Renal cortex interstitium (tissue), 15 donors: ENCODE data around the gene MARCHF7. TPM values are rescaled to one million over a fixed set of nuclear protein-coding genes. Genes with fewer than 3 reads are reported as not detected.
"Not testable (repeated sequence)": the region's sequence is repeated elsewhere in the genome, so short reads cannot be mapped to it uniquely, and the experiment has no call there.

Source experiments
- DNase-seq, 11 donors: peaks; one replicate each; pipeline ENCODE4 v3.0.0-alpha.2; 2013; ENCODE audit warnings: low read depth in 9 of 11, low spot score in 4 of 11; ENCODE audit errors: extremely low read depth in 1 of 11
- long read RNA-seq, 16 experiments: transcript quantifications; one replicate each; lab custom pipeline, GENCODE V29; 2026
- polyA plus RNA-seq, 3 donors: library from polyadenylated mRNA; unstranded; fragments of 120-200 nt; gene quantifications; one replicate each; pipeline ENCODE4 v1.2.1, GENCODE V29; 2013; ENCODE audit not compliant: insufficient read length in 3 of 3

MARCHF7 gene, protein sequence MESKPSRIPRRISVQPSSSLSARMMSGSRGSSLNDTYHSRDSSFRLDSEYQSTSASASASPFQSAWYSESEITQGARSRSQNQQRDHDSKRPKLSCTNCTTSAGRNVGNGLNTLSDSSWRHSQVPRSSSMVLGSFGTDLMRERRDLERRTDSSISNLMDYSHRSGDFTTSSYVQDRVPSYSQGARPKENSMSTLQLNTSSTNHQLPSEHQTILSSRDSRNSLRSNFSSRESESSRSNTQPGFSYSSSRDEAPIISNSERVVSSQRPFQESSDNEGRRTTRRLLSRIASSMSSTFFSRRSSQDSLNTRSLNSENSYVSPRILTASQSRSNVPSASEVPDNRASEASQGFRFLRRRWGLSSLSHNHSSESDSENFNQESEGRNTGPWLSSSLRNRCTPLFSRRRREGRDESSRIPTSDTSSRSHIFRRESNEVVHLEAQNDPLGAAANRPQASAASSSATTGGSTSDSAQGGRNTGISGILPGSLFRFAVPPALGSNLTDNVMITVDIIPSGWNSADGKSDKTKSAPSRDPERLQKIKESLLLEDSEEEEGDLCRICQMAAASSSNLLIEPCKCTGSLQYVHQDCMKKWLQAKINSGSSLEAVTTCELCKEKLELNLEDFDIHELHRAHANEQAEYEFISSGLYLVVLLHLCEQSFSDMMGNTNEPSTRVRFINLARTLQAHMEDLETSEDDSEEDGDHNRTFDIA
- polyA plus RNA-seq = 100 to 1,000 TPM; 144 to 171 (median 151) TPM
- long read RNA-seq, donor 1, full-length matches to known transcripts = 5 of 41 reads
- long read RNA-seq, donor 1, partial matches to known transcripts = 17 of 41 reads
- long read RNA-seq, donor 1, other reads (novel, unspliced or antisense) = 19 of 41 reads
- long read RNA-seq, donor 2, partial matches to known transcripts = 19 of 28 reads
- long read RNA-seq, donor 2, other reads (novel, unspliced or antisense) = 9 of 28 reads
- long read RNA-seq, donor 3, full-length matches to known transcripts = 6 of 76 reads
- long read RNA-seq, donor 3, partial matches to known transcripts = 37 of 76 reads
- long read RNA-seq, donor 3, other reads (novel, unspliced or antisense) = 33 of 76 reads
- long read RNA-seq, donor 4, full-length matches to known transcripts = 6 of 25 reads
- long read RNA-seq, donor 4, partial matches to known transcripts = 10 of 25 reads
- long read RNA-seq, donor 4, other reads (novel, unspliced or antisense) = 9 of 25 reads
- long read RNA-seq, donor 5 = 0 reads
- long read RNA-seq, donor 6, full-length matches to known transcripts = 3 of 56 reads
- long read RNA-seq, donor 6, partial matches to known transcripts = 39 of 56 reads
- long read RNA-seq, donor 6, other reads (novel, unspliced or antisense) = 14 of 56 reads
- long read RNA-seq, donor 7, full-length matches to known transcripts = 5 of 58 reads
- long read RNA-seq, donor 7, partial matches to known transcripts = 30 of 58 reads
- long read RNA-seq, donor 7, other reads (novel, unspliced or antisense) = 23 of 58 reads
- long read RNA-seq, donor 8, full-length matches to known transcripts = 4 of 106 reads
- long read RNA-seq, donor 8, partial matches to known transcripts = 90 of 106 reads
- long read RNA-seq, donor 8, other reads (novel, unspliced or antisense) = 12 of 106 reads
- long read RNA-seq, donor 9, full-length matches to known transcripts = 2 of 25 reads
- long read RNA-seq, donor 9, partial matches to known transcripts = 23 of 25 reads
- long read RNA-seq, donor 9, other reads (novel, unspliced or antisense) = 0 of 25 reads
- long read RNA-seq, donor 10, full-length matches to known transcripts = 3 of 50 reads
- long read RNA-seq, donor 10, partial matches to known transcripts = 28 of 50 reads
- long read RNA-seq, donor 10, other reads (novel, unspliced or antisense) = 19 of 50 reads
- long read RNA-seq, donor 11, full-length matches to known transcripts = 4 of 34 reads
- long read RNA-seq, donor 11, partial matches to known transcripts = 23 of 34 reads
- long read RNA-seq, donor 11, other reads (novel, unspliced or antisense) = 7 of 34 reads
- long read RNA-seq, donor 12 = 0 reads
- long read RNA-seq, donor 13, full-length matches to known transcripts = 6 of 106 reads
- long read RNA-seq, donor 13, partial matches to known transcripts = 72 of 106 reads
- long read RNA-seq, donor 13, other reads (novel, unspliced or antisense) = 28 of 106 reads
- long read RNA-seq, donor 14, full-length matches to known transcripts = 1 of 14 reads
- long read RNA-seq, donor 14, partial matches to known transcripts = 13 of 14 reads
- long read RNA-seq, donor 14, other reads (novel, unspliced or antisense) = 0 of 14 reads
- long read RNA-seq, donor 15, full-length matches to known transcripts = 1 of 11 reads
- long read RNA-seq, donor 15, partial matches to known transcripts = 5 of 11 reads
- long read RNA-seq, donor 15, other reads (novel, unspliced or antisense) = 5 of 11 reads
- long read RNA-seq, donor 16, full-length matches to known transcripts = 6 of 159 reads
- long read RNA-seq, donor 16, partial matches to known transcripts = 62 of 159 reads
- long read RNA-seq, donor 16, other reads (novel, unspliced or antisense) = 91 of 159 reads

DNA sequence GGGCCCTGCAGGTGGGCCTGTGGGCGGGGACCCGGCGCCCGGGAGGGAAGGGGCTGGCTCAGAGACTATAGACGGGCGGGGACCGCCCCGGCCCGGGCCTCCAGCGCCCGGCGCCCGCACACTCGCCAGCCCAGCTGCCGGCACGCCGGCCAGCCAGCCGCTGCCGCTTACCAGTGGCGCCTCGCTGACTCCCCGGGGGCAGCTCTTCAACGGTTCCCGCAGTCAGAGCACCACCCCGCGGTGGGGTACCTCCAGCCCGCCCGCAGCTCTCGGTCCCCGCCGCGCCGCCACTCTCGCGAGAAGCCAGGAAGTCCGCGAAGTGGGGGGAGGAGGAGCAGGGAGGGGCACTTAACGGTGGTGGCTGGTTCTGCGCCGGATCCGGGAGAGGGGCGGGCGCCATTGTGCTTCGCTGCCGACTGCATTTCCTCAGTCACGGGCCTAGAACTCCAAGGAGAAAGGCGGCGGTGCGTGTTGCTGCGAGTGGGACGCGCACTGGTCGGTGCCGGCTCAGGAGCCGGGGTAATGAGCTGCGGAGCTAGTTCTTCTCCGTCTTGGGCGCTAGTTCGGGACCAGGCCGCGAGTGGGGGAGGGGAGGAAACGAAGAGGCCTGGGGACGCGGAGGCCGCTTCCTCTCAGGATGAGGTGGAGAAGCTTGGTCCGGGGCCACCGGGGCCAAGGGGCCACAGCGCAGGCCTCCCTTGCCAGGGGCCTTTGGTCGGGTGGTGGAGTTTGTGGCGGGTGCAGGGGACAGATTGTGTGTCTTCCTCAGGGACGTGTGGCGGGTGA is at the start of gene MARCHF7:
Gene MARCHF7 (plus strand): TSS at position 364 of the 786 bp plus-strand sequence. CDS start 16,517 bp downstream, outside the sequence.
- DNase-seq = peak; percentile 80 to 93 (median 90)

DNA sequence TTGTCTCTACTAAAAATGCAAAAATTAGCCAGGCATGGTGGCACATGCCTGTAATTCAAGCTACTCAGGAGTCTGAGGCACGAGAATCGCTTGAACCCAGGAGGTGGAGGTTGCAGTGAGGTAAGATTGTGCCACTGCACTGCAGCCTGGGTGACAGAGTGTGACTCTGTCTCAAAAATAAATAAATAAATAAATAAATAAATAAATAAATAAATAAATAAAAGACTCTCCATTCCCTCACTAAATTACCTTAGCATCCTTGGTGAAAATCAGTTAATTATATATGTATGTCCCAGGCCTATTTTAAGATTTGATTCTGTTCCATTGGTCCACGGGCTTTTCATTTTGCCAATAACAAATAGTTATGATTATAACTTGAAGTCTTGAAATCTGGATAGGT is 44.9 kb upstream of the MARCHF7 start:
- not testable (repeated sequence) for DNase-seq

DNA sequence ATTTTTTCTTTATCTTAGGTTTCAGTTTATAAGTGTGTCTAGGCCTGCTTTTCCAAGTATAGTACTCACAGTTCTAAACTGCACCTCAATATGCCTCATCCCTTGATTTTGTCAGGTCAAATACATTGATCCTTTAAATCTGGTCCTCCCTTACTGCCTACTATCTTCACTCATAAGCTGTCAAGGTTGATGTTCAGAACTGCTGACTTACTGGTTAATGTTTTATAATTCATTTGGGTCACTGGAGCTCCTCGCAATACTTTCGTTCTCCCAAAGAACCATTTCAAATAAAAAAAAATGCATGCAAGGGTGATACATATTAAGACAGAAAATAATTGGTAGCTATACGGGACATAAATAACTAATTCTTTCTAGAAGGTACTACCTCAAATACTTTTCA is 41.3 kb upstream of the MARCHF7 start:
- no peak for DNase-seq

DNA sequence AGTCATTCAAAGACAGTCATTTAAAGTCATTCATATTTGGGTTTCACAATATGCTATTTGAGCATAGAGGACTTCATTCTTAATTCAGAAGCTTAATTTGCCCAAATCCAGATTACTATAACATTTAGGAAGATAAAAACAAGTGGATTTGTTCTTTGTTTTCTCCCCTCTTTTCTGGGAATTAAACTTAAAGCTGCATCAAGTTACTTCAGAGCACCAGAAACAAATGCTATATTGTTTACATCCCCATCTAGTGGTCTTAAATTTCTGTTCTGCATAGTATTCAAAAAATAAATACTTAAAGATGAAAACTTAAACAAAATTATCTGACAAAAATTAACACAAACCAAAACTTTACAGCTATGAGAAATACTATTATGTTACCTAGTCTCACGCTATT is 34.7 kb upstream of the MARCHF7 start:
- peak in 4 of 11 donors; percentile 1 to 6 (median 5) for DNase-seq

DNA sequence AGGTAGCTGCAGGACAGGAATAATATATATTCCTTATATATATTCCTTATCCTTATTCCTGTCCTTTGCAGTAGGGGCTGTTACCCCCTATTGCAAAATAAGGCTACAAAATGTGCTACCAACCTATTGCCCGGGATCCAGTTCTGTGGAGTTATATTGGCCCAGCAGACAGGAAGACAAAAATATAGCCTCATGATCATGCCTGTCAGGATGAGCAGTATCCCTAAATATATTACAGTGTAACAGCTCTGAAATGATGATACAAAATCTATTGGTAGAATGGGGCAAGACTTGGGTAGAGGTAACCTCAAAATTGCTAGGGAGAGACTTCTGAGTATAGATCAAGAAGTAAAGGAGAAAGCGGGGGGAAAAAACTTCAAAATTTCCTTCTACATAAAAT is 31.6 kb upstream of the MARCHF7 start:
- no peak for DNase-seq

DNA sequence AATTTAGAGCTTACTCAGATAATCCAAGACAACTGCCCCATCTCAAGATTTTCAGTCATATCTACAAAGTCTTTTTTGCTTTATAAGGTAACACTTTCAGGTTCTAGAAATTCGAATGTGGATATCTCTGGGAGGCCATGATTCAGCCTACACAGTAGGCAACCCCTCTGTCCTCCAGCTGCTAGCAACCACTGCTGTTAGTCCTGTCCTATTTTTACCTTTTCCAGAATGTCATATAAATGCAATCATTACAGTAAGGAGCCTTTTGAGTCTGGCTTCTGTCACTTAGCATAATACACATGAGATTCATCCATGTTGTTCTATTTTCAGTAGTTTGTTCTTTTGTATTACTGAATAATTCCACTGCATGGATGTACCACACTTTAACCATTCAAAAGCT is 28.5 kb upstream of the MARCHF7 start:
- no peak for DNase-seq

DNA sequence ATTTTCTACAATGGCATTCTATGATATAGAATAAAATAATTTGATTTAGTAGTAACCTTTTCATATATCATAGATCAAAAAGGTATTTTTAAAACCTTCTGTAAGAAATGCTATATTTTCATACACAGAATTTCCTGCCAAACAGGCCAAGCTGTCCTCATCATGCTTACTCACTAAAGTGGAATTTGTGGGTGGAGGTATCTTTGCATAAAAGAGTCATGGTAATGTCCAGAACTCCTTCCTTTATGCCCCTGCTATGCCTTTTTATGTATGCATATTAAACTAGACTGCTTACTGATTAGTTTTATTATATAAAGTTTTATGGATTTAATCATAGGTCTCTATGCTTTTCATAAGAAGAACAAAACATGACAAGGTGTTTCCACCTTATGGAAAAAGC is 27.5 kb upstream of the MARCHF7 start:
- DNase-seq = no peak

DNA sequence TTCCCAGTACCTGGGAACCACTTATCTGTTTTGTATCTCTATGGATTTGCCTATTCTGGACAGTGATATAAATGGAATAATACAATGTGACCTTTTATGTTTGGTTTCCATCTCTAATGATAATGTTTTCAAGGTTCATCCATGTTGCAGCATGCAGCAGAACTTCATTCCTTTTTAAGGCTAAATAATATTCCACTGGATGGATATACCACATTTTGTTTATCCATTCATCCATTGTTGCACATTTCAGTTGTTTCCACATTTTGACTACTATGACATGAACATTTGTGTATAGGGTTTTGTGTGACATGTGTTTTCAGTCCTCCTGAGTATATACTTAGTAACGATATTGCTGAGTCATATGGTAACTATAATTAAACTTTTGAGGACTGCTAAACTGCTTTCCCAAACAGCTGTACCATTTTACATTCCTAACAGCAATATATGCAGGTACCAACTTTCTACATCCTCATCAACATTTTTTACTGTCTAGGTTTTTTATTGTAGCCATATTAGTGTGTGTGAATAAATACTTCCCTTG is 17.7 kb upstream of the MARCHF7 start:
- no peak for DNase-seq

DNA sequence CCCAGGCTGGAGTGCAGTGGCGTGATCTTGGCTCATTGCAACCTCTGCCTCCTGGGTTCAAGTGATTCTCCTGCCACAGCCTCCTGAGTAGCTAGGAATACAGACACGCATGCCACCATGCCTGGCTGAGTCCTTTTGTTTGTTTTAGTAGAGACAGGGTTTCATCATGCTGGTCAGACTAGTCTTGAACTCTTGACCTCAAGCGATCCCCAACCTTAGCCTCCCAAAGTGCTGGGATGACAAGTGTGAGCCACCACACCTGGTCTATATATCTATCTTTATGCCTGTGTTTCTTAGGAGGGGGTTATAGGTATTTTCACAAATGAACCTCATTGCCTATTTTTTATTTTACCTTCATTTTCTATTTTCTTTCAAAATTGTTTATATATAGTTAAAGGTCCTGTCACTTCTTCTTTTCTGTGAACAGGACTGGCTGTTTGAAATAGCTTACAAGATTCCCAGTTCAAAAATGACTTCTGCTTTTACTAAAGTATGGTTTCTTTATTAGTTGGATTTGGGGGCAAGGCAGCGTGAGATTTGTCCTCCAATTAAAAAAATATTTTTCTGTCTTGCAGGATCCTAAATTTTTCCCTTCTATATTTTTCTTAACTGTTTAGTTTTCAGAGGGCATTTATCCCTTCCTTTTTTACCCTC is 16.4 kb upstream of the MARCHF7 start:
- DNase-seq = no peak

DNA sequence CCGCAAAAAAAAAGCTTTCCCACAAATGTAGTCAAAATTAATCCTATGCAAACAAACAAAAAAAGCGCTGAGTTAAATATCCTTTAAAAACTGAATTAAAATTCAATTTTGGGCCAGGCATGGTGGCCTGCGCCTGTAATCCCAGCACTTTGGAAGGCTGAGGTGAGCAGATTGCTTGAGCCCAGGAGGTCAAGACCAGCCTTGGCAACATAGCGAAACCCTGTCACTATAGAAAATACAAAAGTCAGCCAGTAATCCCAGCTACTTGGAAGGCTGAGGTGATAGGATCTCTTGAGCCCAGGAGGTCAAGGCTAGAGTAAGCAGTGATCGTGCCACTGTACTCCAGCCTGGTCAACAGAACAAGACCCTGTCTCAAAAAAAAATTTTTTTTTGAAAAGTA is 8.8 kb upstream of the MARCHF7 start:
- DNase-seq = no peak

DNA sequence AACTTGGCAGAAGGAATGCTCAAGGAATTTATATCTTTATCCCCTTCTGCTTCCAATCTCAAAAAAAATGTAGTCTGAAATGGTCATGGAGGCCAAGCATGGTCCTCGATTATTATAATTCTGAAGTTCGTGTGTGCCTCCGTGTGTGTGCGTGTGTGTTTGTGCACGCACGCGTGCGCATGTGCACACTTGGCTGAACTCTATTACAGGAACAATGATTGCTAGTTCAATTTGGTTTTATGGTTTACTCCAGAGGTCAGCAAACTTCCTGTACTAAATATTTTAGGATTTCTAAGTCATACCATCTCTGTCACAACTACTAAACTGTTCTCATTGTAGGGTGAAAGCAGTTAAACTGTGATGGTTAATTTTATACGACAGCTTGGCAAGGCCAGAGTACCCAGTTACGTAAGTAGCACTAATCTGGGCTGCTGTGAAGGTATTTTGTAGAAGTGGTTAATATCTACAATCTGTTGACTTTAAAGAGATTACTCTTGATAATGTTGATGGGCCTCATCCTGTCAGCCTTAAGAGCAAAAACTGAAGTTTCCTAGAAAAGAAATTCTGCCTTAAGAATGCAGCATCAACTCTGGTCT is 5.8 kb upstream of the MARCHF7 start:
- no peak for DNase-seq

DNA sequence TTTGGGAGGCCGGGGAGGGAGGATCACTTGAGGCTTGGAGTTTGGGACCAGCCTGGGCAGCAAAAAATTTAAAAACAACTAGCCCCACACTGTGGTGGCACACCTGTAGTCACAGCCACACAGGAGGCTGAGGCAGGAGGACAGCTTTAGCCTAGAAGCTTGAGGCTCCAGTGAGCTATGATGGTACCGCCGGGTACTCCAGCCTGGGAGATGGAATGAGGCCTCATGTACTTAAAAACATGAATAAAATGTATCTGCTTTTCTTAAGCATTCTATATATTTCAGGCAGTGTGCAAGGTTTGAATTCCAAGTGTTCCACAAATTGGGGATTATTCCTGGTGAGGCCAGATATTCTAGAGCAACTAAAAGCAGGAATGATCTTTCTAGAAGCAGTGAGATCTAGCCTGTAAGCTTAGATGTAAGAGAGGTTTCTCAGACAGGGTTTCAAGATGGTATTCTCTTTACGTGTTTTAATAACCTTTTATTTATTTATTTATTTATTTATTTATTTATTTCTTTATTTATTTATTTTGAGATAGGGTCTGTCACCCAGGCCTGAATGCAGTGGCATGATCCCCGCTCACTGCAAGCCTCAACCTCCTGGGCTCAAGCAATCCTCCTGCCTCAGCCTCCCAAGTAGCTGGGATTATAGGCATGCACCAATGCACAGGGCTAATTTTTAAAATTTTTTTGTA is 4.1 kb upstream of the MARCHF7 start:
- DNase-seq = no peak

DNA sequence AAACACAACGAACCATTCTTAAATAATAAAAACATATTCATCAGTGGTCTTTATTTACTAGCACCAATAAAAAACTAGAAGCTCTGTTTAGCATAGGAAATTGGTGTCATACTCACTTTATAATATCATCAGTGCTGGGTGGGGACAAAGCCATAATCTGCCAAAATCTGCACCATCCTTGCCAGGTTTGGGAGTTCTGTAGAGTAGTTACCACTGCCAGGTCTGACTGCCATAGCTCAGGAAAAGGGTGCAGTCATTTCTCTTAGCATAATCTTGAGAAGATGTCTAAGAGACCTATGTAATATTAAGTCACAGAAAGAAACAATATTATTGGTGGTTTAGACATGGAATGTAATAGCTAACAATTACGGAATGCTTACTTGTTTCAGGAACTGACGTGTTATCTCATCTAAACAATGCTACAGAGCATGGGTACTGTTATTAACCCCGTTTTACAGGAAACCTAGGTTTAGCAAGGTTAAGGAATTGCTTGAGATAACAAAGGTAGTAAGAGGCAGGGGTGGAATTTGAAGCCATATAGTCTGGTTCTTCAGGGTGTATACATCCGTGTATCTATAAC is 1.6 kb upstream of the MARCHF7 start:
- DNase-seq = no peak
